ENCODE results near the gene SIMC1. TPM values are rescaled to one million over a fixed set of nuclear protein-coding genes. Genes with fewer than 3 reads are reported as not detected.

Gene SIMC1
- total RNA-seq, 2 experiments from 2014 or later, result 26.1 to 29.2 TPM

Other genes with a start within 250 kb of the SIMC1 start
- 10 to 100 TPM; 50.5 to 54.5 TPM for gene KIAA1191, start 123.3 kb downstream of the SIMC1 start, total RNA-seq
- gene ARL10, start 127.1 kb downstream of the SIMC1 start, total RNA-seq, result 1 to 10 TPM; 6.5 TPM
- 10 to 100 TPM; 24.2 to 24.7 TPM for gene NOP16, start 150.2 kb downstream of the SIMC1 start, total RNA-seq
- gene HIGD2A, start 150.3 kb downstream of the SIMC1 start, total RNA-seq, result 100 to 1,000 TPM; 142 to 147 TPM
- 10 to 100 TPM; 56.2 to 57.2 TPM for gene CLTB, start 178.1 kb downstream of the SIMC1 start, total RNA-seq
- gene FAF2, start 210.0 kb downstream of the SIMC1 start, total RNA-seq, result 10 to 100 TPM; 36.2 to 38.7 TPM

Data from activated CD4-positive, alpha-beta memory T cell treated with anti-CD3 and anti-CD28 coated beads, Interleukin-2, amount 10 ng/mL, durations not matched to agents 7 days and 5 days (primary cell).